Endothelial cell (in vitro differentiated cells): ENCODE measurements around the gene NOS3. TPM values are rescaled to one million over a fixed set of nuclear protein-coding genes. Genes with fewer than 3 reads are reported as not detected.

Experiments
- DNase-seq: peaks from one replicate; pipeline ENCODE4 v3.0.0; 2021; ENCODE audit warnings: low spot score
- H3K27ac Mint-ChIP-seq: one replicate; pipeline ENCODE4 v1.8.0; 2021; ENCODE audit warnings: mixed read lengths, inconsistent platforms; ENCODE audit not compliant: unreplicated experiment
- H3K27me3 Mint-ChIP-seq: one replicate; pipeline ENCODE4 v1.8.0; 2021; ENCODE audit warnings: mild to moderate bottlenecking, moderate library complexity, mixed read lengths, inconsistent platforms; ENCODE audit not compliant: unreplicated experiment
- H3K36me3 Mint-ChIP-seq: one replicate; pipeline ENCODE4 v1.8.0; 2021; ENCODE audit warnings: mild to moderate bottlenecking, low read depth, mixed read lengths, inconsistent platforms; ENCODE audit not compliant: unreplicated experiment
- H3K4me1 Mint-ChIP-seq: one replicate; pipeline ENCODE4 v1.8.0; 2021; ENCODE audit warnings: mild to moderate bottlenecking, mixed read lengths, inconsistent platforms; ENCODE audit not compliant: unreplicated experiment
- H3K4me3 Mint-ChIP-seq: one replicate; pipeline ENCODE4 v1.8.0; 2021; ENCODE audit warnings: mild to moderate bottlenecking, mixed read lengths, inconsistent platforms; ENCODE audit not compliant: unreplicated experiment
- H3K9me3 Mint-ChIP-seq: one replicate; pipeline ENCODE4 v1.8.0; 2021; ENCODE audit warnings: mixed read lengths, inconsistent platforms; ENCODE audit not compliant: unreplicated experiment
- CTCF ChIP-seq: fragments of 200-600 bp; sonication (generic); IDR thresholded peaks from one replicate; pipeline ENCODE4 v1.5.0; 2021; ENCODE audit warnings: antibody characterized with exemption; ENCODE audit not compliant: unreplicated experiment
- total RNA-seq: library from RNA; stranded (reverse); fragmentation: NEBNext Ultra II Directional; extraction: Animal tissue kit (Norgen Biotek cat#: 25700); gene quantifications from one replicate; pipeline ENCODE4 v1.2.1, GENCODE V29; 2021; ENCODE audit not compliant: unreplicated experiment

The NOS3 gene
- total RNA-seq, 1 donor from 2014 or later = 102 TPM

GRCh38 chr7:150958597-150958996 is 32.2 kb upstream of the NOS3 start:
- no peak for DNase-seq
- no peak for TF ChIP-seq CTCF
- H3K4me3 Mint-ChIP-seq = no peak overlapping the region
- H3K27ac Mint-ChIP-seq = peak overlapping the region; percentile 36
- peaks cover 9% of the 10 kb centered on the region for H3K27me3 Mint-ChIP-seq
- peaks cover 34% of the 10 kb centered on the region for H3K4me1 Mint-ChIP-seq
- no peaks in the 10 kb centered on the region for H3K9me3 Mint-ChIP-seq
- no peaks in the 10 kb centered on the region for H3K36me3 Mint-ChIP-seq

GRCh38 chr7:150959081-150959480 is 31.7 kb upstream of the NOS3 start:
- Mint-ChIP-seq H3K36me3 (no peaks in the 10 kb centered on the region), H3K27me3 (peaks cover 9% of the 10 kb centered on the region)

GRCh38 chr7:150959739-150960734 is 30.8 kb upstream of the NOS3 start:
- no peak for TF ChIP-seq CTCF
- peaks cover 7% of the 10 kb centered on the region for H3K27me3 Mint-ChIP-seq
- H3K27ac Mint-ChIP-seq = peak overlapping the region; percentile 15
- H3K36me3 Mint-ChIP-seq = no peaks in the 10 kb centered on the region
- peak overlapping the region; percentile 62 for H3K4me3 Mint-ChIP-seq
- H3K9me3 Mint-ChIP-seq = no peaks in the 10 kb centered on the region
- H3K4me1 Mint-ChIP-seq = peaks cover 32% of the 10 kb centered on the region
- no peak for DNase-seq

More at GRCh38 chr7:150959081-150959480, 31.7 kb upstream of the NOS3 start:
- no peak overlapping the region for H3K4me3 Mint-ChIP-seq
- peaks cover 34% of the 10 kb centered on the region for H3K4me1 Mint-ChIP-seq
- H3K9me3 Mint-ChIP-seq = no peaks in the 10 kb centered on the region
- no peak for TF ChIP-seq CTCF
- DNase-seq = no peak
- no peak overlapping the region for H3K27ac Mint-ChIP-seq

GRCh38 chr7:150961510-150962289 is 29.1 kb upstream of the NOS3 start:
- DNase-seq = no peak
- no peaks in the 10 kb centered on the region for H3K9me3 Mint-ChIP-seq
- no peak overlapping the region for H3K27ac Mint-ChIP-seq
- H3K4me3 Mint-ChIP-seq = no peak overlapping the region
- TF ChIP-seq CTCF = no peak
- H3K4me1 Mint-ChIP-seq = peaks cover 26% of the 10 kb centered on the region
- H3K27me3 Mint-ChIP-seq = peaks cover 7% of the 10 kb centered on the region
- no peaks in the 10 kb centered on the region for H3K36me3 Mint-ChIP-seq

- H3K27me3 Mint-ChIP-seq = peaks cover 2% of the 10 kb centered on the region
- no peak overlapping the region for H3K27ac Mint-ChIP-seq
Observed at GRCh38 chr7:150962290-150962552, 28.6 kb upstream of the NOS3 start.

More at GRCh38 chr7:150962290-150962552, 28.6 kb upstream of the NOS3 start:
- Mint-ChIP-seq H3K4me3 (no peak overlapping the region), H3K36me3 (no peaks in the 10 kb centered on the region), H3K9me3 (no peaks in the 10 kb centered on the region), H3K4me1 (peaks cover 23% of the 10 kb centered on the region)
- DNase-seq = no peak
- TF ChIP-seq CTCF = no peak
